Loucy (cell line): ENCODE measurements around the gene TRPV3.

Source experiments
- H2AFZ ChIP-seq: fragments of 200-600 bp; sonication (generic); 2 replicates; pipeline ENCODE4 v1.6.0; 2016; ENCODE audit warnings: antibody characterized with exemption, mild to moderate bottlenecking, low read length, moderate library complexity
- H3F3A ChIP-seq: fragments of 200-600 bp; 2 replicates; pipeline ENCODE4 v1.6.0; 2016; ENCODE audit warnings: antibody characterized with exemption, low read depth, mild to moderate bottlenecking
- H3K27me3 ChIP-seq: fragments of 200-600 bp; sonication (generic); 2 replicates; pipeline ENCODE4 v1.6.1; 2014; ENCODE audit warnings: low read length, mild to moderate bottlenecking; ENCODE audit not compliant: insufficient read depth, poor library complexity, severe bottlenecking
- H3K36me3 ChIP-seq: fragments of 200-600 bp; sonication (generic); 2 replicates; pipeline ENCODE4 v1.6.1; 2016; ENCODE audit warnings: low read length; ENCODE audit not compliant: insufficient read depth
- H3K4me1 ChIP-seq: fragments of 200-600 bp; sonication (generic); 2 replicates; pipeline ENCODE4 v1.5.1; 2014; ENCODE audit warnings: low read length, mild to moderate bottlenecking; ENCODE audit not compliant: insufficient read depth, poor library complexity, severe bottlenecking
- H3K4me2 ChIP-seq: fragments of 200-600 bp; sonication (generic); 2 replicates; pipeline ENCODE4 v1.6.0; 2014; ENCODE audit warnings: antibody characterized with exemption, low read length, low read depth, mild to moderate bottlenecking; ENCODE audit not compliant: poor library complexity, severe bottlenecking
- H3K4me3 ChIP-seq: fragments of 200-600 bp; sonication (generic); 2 replicates; pipeline ENCODE4 v1.5.1; 2014; ENCODE audit warnings: low read length, mild to moderate bottlenecking, mixed read lengths; ENCODE audit not compliant: poor library complexity, severe bottlenecking
- H3K79me2 ChIP-seq: fragments of 200-600 bp; sonication (generic); 2 replicates; pipeline ENCODE4 v1.6.1; 2014; ENCODE audit warnings: low read length; ENCODE audit not compliant: insufficient read depth
- H3K9ac ChIP-seq: fragments of 200-600 bp; sonication (generic); 2 replicates; pipeline ENCODE4 v1.6.0; 2014; ENCODE audit warnings: mild to moderate bottlenecking, low read depth, low read length, moderate library complexity; ENCODE audit not compliant: poor library complexity, severe bottlenecking
- H3K9me2 ChIP-seq: fragments of 200-600 bp; sonication (generic); replicated peaks from 2 replicates; pipeline ENCODE4 v1.6.1; 2016; ENCODE audit warnings: low read depth, low read length, mixed read lengths
- H3K9me3 ChIP-seq: fragments of 200-600 bp; sonication (generic); 2 replicates; pipeline ENCODE4 v1.6.1; 2014; ENCODE audit warnings: mild to moderate bottlenecking, antibody characterized with exemption, low read length, low read depth; ENCODE audit not compliant: insufficient read depth
- H4K20me1 ChIP-seq: fragments of 200-600 bp; sonication (generic); 2 replicates; pipeline ENCODE4 v1.6.0; 2014; ENCODE audit warnings: antibody characterized with exemption, low read length, mild to moderate bottlenecking; ENCODE audit not compliant: insufficient read depth, poor library complexity, severe bottlenecking
- EZH2phosphoT487 ChIP-seq: fragments of 200-600 bp; IDR thresholded peaks from 2 replicates; pipeline ENCODE4 v1.6.1; 2018; ENCODE audit warnings: antibody characterized with exemption, mild to moderate bottlenecking, moderate library complexity, borderline replicate concordance
- TF ChIP-seq, protein P1 (sequence below): fragments of 200-600 bp; sonication (generic); conservative IDR thresholded peaks from 2 replicates; pipeline ENCODE4 v1.5.1; 2014; ENCODE audit warnings: mild to moderate bottlenecking, antibody characterized with exemption, low read length

TRPV3 gene

DNA sequence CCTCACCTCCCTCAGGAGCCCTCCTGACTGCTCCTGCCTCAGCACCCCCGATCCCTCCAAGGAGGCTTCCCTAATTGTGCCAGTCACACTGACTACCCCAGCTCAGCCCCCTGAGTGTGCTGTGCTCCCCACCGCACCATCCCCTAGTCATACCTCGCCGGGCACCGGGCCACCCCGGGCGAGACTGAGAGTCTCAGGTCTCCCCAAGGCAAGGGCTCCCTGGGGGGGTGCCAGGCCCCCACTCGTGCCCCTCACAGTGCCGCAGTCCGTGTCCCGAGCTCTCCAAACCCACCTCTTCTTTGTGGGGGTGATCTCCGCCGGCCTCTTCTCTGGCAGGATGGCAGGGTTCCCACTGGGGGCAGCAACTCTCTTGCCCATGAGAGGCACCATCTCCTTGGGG is 3.2 kb downstream of the TRPV3 start:
- Histone ChIP-seq H3K36me3 (no peaks in the 10 kb centered on the region), H3F3A (no peaks in the 10 kb centered on the region), H3K9me3 (no peaks in the 10 kb centered on the region), H3K79me2 (no peaks in the 10 kb centered on the region), H3K9ac (no peak overlapping the region), H4K20me1 (no peaks in the 10 kb centered on the region), H2AFZ (no peak overlapping the region), H3K4me1 (no peaks in the 10 kb centered on the region), H3K4me2 (no peak overlapping the region), H3K9me2 (no peaks in the 10 kb centered on the region), H3K27me3 (no peaks in the 10 kb centered on the region), H3K4me3 (no peak overlapping the region)
- no peak for TF ChIP-seq EZH2phosphoT487
- TF ChIP-seq, protein P1, sequence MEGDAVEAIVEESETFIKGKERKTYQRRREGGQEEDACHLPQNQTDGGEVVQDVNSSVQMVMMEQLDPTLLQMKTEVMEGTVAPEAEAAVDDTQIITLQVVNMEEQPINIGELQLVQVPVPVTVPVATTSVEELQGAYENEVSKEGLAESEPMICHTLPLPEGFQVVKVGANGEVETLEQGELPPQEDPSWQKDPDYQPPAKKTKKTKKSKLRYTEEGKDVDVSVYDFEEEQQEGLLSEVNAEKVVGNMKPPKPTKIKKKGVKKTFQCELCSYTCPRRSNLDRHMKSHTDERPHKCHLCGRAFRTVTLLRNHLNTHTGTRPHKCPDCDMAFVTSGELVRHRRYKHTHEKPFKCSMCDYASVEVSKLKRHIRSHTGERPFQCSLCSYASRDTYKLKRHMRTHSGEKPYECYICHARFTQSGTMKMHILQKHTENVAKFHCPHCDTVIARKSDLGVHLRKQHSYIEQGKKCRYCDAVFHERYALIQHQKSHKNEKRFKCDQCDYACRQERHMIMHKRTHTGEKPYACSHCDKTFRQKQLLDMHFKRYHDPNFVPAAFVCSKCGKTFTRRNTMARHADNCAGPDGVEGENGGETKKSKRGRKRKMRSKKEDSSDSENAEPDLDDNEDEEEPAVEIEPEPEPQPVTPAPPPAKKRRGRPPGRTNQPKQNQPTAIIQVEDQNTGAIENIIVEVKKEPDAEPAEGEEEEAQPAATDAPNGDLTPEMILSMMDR = no peak

DNA sequence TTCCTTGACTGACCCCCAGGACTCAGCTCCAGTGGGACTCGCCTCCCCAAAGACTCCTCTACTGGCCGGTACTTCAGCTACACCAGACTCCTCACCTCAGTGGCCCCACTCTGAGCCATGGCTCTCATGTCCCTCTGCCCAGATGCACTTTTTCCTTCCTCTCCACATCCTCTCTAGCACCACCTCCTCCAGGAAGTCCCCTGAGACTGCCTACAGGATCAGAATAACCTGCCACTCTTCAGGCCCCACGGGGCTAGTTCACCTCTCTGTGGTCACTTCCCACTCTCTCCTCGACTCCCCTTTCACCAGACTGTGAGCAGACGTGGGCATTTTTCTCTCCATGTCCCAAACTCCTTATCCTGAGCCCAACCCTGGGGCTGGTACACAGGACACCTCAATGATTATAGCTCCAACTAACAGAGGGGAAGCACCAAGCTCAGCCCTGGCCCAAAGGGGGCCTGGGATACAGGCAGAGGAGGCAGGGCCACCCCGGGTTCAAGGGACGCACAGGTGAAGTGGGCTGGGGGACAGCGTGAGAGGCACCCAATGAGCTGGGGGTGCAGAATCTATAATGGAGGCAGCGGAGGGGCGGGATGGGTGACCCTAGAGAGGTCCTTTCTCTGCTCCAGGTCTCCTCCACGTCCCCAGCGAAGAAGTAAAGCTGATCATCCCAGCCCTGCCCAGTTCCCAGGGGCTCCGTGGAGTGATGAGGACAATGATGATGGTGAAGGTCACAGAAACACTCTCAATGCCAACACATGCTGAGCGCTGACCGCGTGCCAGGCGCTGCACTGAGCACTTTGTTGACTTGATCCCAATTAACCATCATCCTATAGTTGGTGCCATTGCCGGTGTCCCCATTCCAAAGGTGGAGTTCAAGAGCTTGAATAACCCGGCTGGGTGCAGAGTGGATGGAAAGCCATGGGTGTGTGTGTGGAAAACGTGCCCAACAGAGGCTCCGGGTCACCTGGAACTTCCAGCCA is 3.9 kb downstream of the TRPV3 start:
- H3K79me2 ChIP-seq = no peaks in the 10 kb centered on the region
- H3K4me3 ChIP-seq = no peak overlapping the region
- H4K20me1 ChIP-seq = no peaks in the 10 kb centered on the region
- no peak overlapping the region for H2AFZ ChIP-seq
- H3K4me2 ChIP-seq = no peak overlapping the region
- H3F3A ChIP-seq = no peaks in the 10 kb centered on the region
- no peak overlapping the region for H3K9ac ChIP-seq
- TF ChIP-seq, protein P1 = no peak
- TF ChIP-seq EZH2phosphoT487 = no peak
- no peaks in the 10 kb centered on the region for H3K4me1 ChIP-seq
- no peaks in the 10 kb centered on the region for H3K36me3 ChIP-seq
- H3K9me3 ChIP-seq = no peaks in the 10 kb centered on the region
- H3K9me2 ChIP-seq = no peaks in the 10 kb centered on the region
- no peaks in the 10 kb centered on the region for H3K27me3 ChIP-seq

DNA sequence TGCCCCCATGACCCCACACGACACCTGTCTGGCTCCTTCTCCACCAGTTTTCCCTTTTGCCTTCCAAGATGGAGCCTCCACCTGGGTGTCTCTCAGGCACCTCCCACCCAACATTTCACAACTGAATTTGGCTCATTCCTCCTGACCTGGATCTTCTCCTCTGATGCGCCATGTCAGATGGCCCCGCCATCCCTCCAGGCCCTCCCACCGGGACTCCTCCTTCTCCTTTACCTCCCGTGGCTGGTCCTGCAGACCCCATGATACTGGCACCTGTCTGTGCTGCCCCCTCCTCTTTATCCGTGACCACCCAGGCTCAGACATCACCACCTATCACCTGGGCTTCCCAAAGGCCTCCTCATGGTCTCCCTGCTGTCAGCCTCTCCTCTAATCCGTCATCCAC is 4.7 kb downstream of the TRPV3 start:
- no peaks in the 10 kb centered on the region for H3K27me3 ChIP-seq
- TF ChIP-seq, protein P1 = no peak
- no peak for TF ChIP-seq EZH2phosphoT487
- no peaks in the 10 kb centered on the region for H3K4me1 ChIP-seq
- no peak overlapping the region for H2AFZ ChIP-seq
- H3K9ac ChIP-seq = no peak overlapping the region
- no peak overlapping the region for H3K4me2 ChIP-seq
- H3F3A ChIP-seq = no peaks in the 10 kb centered on the region
- no peaks in the 10 kb centered on the region for H3K79me2 ChIP-seq
- no peaks in the 10 kb centered on the region for H3K36me3 ChIP-seq
- H4K20me1 ChIP-seq = no peaks in the 10 kb centered on the region
- H3K9me3 ChIP-seq = no peaks in the 10 kb centered on the region
- no peak overlapping the region for H3K4me3 ChIP-seq
- no peaks in the 10 kb centered on the region for H3K9me2 ChIP-seq
